ENCODE data around the gene BRAF. TPM values are rescaled to one million over a fixed set of nuclear protein-coding genes. Genes with fewer than 3 reads are reported as not detected.
"Not testable (repeated sequence)": the region's sequence is repeated elsewhere in the genome, so short reads cannot be mapped to it uniquely, and the experiment has no call there.

Gene BRAF
- total RNA-seq, 2 donors from 2014 or later, result 19.4 to 33.5 TPM

GRCh38 chr7:140866926-140867325, 57.8 kb downstream of the BRAF start:
- Mint-ChIP-seq H3K36me3 (peaks cover 4 to 16% of the 10 kb centered on the region in 2 donors), H3K9me3 (peaks cover 3 to 13% of the 10 kb centered on the region in 2 donors), H3K27ac (peak overlapping the region in 1 of 2 donors; percentile 5)
- ATAC-seq (no peak), DNase-seq (ENCODE audit: low spot score in 2 of 2) (no peak)

- ATAC-seq, result no peak
- H3K27ac Mint-ChIP-seq, result no peak overlapping the region
- H3K36me3 Mint-ChIP-seq, result peaks cover 4 to 16% of the 10 kb centered on the region in 2 donors
- peaks cover 3 to 13% of the 10 kb centered on the region in 2 donors for H3K9me3 Mint-ChIP-seq
- DNase-seq (ENCODE audit: low spot score in 2 of 2), result no peak
Measured at GRCh38 chr7:140864732-140865131, 60.0 kb downstream of the BRAF start.

- ATAC-seq (no peak), DNase-seq (ENCODE audit: low spot score in 2 of 2) (no peak)
- Mint-ChIP-seq H3K27ac (no peak overlapping the region), H3K9me3 (peaks cover 3 to 13% of the 10 kb centered on the region in 2 donors), H3K36me3 (peaks cover 4 to 16% of the 10 kb centered on the region in 2 donors)
Measured at GRCh38 chr7:140863867-140864266, 60.9 kb downstream of the BRAF start.

GRCh38 chr7:140863184-140863583, 61.5 kb downstream of the BRAF start:
- Mint-ChIP-seq H3K9me3 (peaks cover 3 to 13% of the 10 kb centered on the region in 2 donors), H3K27ac (no peak overlapping the region), H3K36me3 (peaks cover 2 to 16% of the 10 kb centered on the region in 2 donors)
- ATAC-seq, result no peak
- no peak for DNase-seq (ENCODE audit: low spot score in 2 of 2)

- Mint-ChIP-seq H3K36me3 (no peaks in the 10 kb centered on the region), H3K9me3 (no peaks in the 10 kb centered on the region), H3K27ac (no peak overlapping the region)
- DNase-seq (ENCODE audit: low spot score in 2 of 2) (no peak), ATAC-seq (no peak)
Measured at GRCh38 chr7:140857048-140857447, 67.7 kb downstream of the BRAF start.

GRCh38 chr7:140841166-140841715, 83.5 kb downstream of the BRAF start:
- DNase-seq (ENCODE audit: low spot score in 2 of 2) (no peak), ATAC-seq (no peak)
- H3K27ac Mint-ChIP-seq, result no peak overlapping the region
- H3K9me3 Mint-ChIP-seq, result peaks cover 0 to 1% of the 10 kb centered on the region in 2 donors
- peaks cover 13 to 21% of the 10 kb centered on the region in 2 donors for H3K36me3 Mint-ChIP-seq

GRCh38 chr7:140831724-140832123, 93.0 kb downstream of the BRAF start:
- ATAC-seq, result no peak
- no peak for DNase-seq (ENCODE audit: low spot score in 2 of 2)
- Mint-ChIP-seq H3K27ac (no peak overlapping the region), H3K9me3 (no peaks in the 10 kb centered on the region), H3K36me3 (peaks cover 0 to 7% of the 10 kb centered on the region in 2 donors)

GRCh38 chr7:140829720-140830119, 95.0 kb downstream of the BRAF start:
- Mint-ChIP-seq H3K27ac (no peak overlapping the region), H3K36me3 (peaks cover 0 to 7% of the 10 kb centered on the region in 2 donors), H3K9me3 (no peaks in the 10 kb centered on the region)
- ATAC-seq, result no peak
- no peak for DNase-seq (ENCODE audit: low spot score in 2 of 2)

GRCh38 chr7:140828741-140829140, 96.0 kb downstream of the BRAF start:
- Mint-ChIP-seq H3K27ac (no peak overlapping the region), H3K9me3 (no peaks in the 10 kb centered on the region), H3K36me3 (peaks cover 0 to 7% of the 10 kb centered on the region in 2 donors)
- DNase-seq (ENCODE audit: low spot score in 2 of 2) (no peak), ATAC-seq (no peak)

GRCh38 chr7:140817383-140817782, 107.3 kb downstream of the BRAF start:
- not testable (repeated sequence) for H3K27ac Mint-ChIP-seq; ATAC-seq; DNase-seq (ENCODE audit: low spot score in 2 of 2)
- Mint-ChIP-seq H3K9me3 (peaks cover 0 to 12% of the 10 kb centered on the region in 2 donors), H3K36me3 (peaks cover 6 to 22% of the 10 kb centered on the region in 2 donors)

GRCh38 chr7:140810830-140811556, 113.7 kb downstream of the BRAF start:
- H3K27ac Mint-ChIP-seq, result no peak overlapping the region
- no peaks in the 10 kb centered on the region for H3K9me3 Mint-ChIP-seq
- no peaks in the 10 kb centered on the region for H3K36me3 Mint-ChIP-seq
- ATAC-seq, result peak; percentile 83 to 84
- peak in 1 of 2 donors; percentile 71 for DNase-seq (ENCODE audit: low spot score in 2 of 2)

- Mint-ChIP-seq H3K9me3 (no peaks in the 10 kb centered on the region), H3K36me3 (no peaks in the 10 kb centered on the region), H3K27ac (no peak overlapping the region)
- no peak for ATAC-seq
- no peak for DNase-seq (ENCODE audit: low spot score in 2 of 2)
Measured at GRCh38 chr7:140810385-140810784, 114.3 kb downstream of the BRAF start.

GRCh38 chr7:140778975-140779374, 145.8 kb downstream of the BRAF start:
- Mint-ChIP-seq H3K9me3 (no peaks in the 10 kb centered on the region), H3K27ac (no peak overlapping the region), H3K36me3 (no peaks in the 10 kb centered on the region)
- ATAC-seq (no peak), DNase-seq (ENCODE audit: low spot score in 2 of 2) (no peak)

GRCh38 chr7:140778568-140778967, 146.2 kb downstream of the BRAF start:
- no peaks in the 10 kb centered on the region for H3K36me3 Mint-ChIP-seq
- DNase-seq (ENCODE audit: low spot score in 2 of 2) (no peak), ATAC-seq (no peak)
- H3K27ac Mint-ChIP-seq, result no peak overlapping the region
- H3K9me3 Mint-ChIP-seq, result no peaks in the 10 kb centered on the region

- peak overlapping the region in 1 of 2 donors; percentile 77 for H3K27ac Mint-ChIP-seq
- DNase-seq (ENCODE audit: low spot score in 2 of 2) (no peak), ATAC-seq (no peak)
- H3K9me3 Mint-ChIP-seq, result no peaks in the 10 kb centered on the region
- peaks cover 0 to 9% of the 10 kb centered on the region in 2 donors for H3K36me3 Mint-ChIP-seq
Measured at GRCh38 chr7:140774371-140774770, 150.4 kb downstream of the BRAF start.

GRCh38 chr7:140773104-140773503, 151.6 kb downstream of the BRAF start:
- ATAC-seq (no peak), DNase-seq (ENCODE audit: low spot score in 2 of 2) (no peak)
- Mint-ChIP-seq H3K36me3 (peaks cover 0 to 9% of the 10 kb centered on the region in 2 donors), H3K9me3 (no peaks in the 10 kb centered on the region), H3K27ac (no peak overlapping the region)

- no peak for ATAC-seq
Measured at GRCh38 chr7:140771826-140772225, 152.9 kb downstream of the BRAF start.

GRCh38 chr7:140769852-140770251, 154.9 kb downstream of the BRAF start:
- Mint-ChIP-seq H3K36me3 (peaks cover 10 to 20% of the 10 kb centered on the region in 2 donors), H3K9me3 (peaks cover 4 to 6% of the 10 kb centered on the region in 2 donors), H3K27ac (peak overlapping the region in 1 of 2 donors; percentile 75)
- DNase-seq (ENCODE audit: low spot score in 2 of 2) (no peak), ATAC-seq (no peak)

More at GRCh38 chr7:140771826-140772225, 152.9 kb downstream of the BRAF start:
- peaks cover 10 to 19% of the 10 kb centered on the region in 2 donors for H3K36me3 Mint-ChIP-seq
- H3K27ac Mint-ChIP-seq, result no peak overlapping the region
- peaks cover 4 to 6% of the 10 kb centered on the region in 2 donors for H3K9me3 Mint-ChIP-seq
- no peak for DNase-seq (ENCODE audit: low spot score in 2 of 2)

Measured in activated naive CD4-positive, alpha-beta T cell treated with anti-CD3 and anti-CD28 coated beads, Interleukin-2, amount 50 U/mL, for 72 hours (primary cell).